NCI-H2227 (cell line): ENCODE results near the gene INSIG2.
"Not testable (repeated sequence)": the region's sequence is repeated elsewhere in the genome, so short reads cannot be mapped to it uniquely, and the experiment has no call there.

Experiments
- DNase-seq: peaks from one replicate; lab custom pipeline; 2025; ENCODE audit not compliant: unreplicated experiment; lab: John Stamatoyannopoulos, UW

INSIG2 gene

DNA sequence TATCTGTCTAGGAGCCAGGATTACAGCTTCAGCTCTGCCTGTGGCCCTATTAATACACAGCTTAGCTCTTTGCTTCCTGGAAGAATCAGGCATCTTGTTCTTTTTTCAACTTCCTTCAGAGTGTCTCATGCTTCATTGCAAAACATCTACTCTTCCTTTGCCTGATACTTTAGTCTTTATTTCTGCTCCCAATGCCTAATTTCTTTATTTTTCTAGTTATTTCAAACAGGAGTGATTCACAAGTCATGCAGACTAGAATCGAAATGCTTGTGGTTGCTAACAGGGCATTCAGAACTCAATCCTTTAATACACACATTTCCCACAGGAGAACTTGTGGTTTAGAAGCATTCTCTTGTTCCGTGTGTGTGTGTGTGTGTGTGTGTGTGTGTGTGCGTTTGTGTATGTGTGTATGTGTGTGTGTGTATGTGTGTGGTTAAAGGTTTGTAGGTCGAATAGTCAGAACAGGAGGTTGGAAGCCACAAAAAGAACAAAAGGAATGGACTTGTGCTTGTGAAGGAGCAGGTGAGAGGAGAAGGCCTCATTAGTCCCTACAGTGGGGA, 28.3 kb upstream of the INSIG2 start:
- no peak for DNase-seq

DNA sequence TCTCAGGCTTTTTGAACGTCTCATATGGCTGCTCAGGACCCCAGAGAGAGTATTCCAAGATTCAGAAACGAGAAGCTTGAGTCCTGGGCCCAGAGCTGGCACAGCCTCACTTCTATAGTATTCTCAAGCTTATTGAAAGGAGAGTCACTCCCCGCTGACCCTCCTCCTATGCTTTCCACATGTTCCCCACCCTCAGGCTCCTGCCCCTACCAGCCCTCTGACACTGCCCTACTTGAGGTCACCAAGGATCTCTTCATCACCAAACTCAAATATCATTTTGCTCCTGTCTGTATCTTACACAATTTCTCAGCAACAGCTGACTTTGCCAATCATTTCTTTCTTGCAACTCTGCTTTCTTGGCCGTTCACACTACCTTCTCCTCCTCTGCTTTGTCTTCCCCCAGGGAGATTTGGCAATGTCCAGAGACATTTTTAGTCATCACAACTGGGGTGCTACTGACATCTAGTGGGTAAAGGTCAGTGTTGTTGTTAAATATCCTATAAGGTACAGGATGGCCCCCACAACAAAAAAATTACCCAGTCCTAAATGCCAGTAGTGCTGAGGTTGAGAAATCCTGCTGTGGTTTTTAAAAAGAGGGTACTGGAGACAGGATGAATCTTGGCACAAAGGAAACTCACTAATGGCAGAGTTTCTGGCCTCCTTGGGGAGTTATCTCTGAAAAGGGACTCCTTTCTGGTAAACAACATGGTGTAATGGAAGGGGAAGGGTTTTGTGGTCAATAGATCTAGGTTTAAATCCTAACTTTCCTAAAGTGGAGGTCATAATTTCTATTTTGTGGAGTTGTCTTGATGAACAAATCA, 26.9 kb upstream of the INSIG2 start:
- DNase-seq, result no peak

DNA sequence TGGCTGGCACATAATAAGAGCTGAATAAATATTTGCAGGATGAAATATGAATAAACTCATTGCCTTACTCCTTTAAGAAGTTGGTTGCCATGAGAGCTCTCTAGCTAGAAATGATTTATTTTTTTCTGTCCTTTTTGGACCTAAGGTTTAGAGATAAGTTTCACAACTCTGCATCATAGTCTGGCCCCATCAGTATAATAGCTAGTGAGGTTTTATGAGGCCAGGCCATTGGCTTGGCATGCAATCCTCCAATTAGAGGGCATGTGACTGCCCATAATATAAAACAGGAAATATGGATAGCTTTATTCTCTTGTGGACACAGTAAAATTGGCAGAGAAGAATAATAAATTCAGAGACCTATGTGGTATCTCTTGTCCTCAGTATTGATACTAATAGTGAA, 26.2 kb upstream of the INSIG2 start:
- no peak for DNase-seq

DNA sequence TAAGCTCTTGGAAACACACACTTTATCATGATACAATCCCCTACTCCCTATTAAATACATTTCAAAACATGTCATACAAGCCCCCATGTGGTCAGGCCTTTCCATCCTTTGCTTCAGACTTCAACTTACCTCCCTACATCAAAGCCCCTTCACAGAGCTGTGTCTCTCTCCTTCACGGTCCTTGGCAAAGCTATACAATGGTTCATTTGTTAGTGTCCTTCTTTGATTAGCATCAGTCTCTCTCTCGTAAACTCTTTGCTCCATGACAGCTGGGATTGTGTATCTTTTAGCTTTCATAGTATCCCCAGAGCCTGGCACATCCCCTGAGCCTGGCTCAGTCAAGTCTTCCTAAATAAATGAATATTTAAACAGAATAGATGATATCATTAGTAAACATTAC, 25.6 kb upstream of the INSIG2 start:
- DNase-seq, result no peak

DNA sequence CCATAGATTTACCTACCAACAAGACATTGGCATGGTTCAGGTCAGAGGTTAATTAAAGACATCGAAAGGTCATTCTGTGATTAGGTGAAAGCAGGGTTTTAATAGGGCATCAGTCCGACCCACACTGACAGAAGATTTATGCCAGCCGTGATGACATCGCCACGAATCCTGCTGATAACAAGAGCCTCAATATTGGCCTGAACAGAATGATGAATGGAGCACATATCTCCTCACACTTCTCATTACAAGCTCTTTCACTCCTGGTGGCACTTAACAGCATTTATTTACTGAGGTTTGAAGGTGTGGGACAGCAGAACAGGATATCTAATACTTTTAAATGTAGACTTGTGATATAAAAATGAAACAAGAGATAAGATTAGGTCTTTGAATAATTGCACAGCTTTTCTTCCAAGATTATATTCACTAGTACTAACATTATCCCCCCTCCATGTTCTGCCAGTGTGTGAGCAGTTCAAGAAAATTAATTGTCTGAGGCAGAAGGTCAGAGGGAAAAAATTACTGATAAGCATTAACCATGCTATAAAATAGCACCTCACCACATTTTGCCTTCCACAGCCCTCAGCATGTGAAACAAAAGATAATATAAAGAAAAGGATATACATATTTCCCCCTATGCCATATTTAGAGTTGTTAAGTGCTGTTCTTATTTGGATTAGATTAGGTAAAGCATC, 23.1 kb upstream of the INSIG2 start:
- DNase-seq, result no peak

DNA sequence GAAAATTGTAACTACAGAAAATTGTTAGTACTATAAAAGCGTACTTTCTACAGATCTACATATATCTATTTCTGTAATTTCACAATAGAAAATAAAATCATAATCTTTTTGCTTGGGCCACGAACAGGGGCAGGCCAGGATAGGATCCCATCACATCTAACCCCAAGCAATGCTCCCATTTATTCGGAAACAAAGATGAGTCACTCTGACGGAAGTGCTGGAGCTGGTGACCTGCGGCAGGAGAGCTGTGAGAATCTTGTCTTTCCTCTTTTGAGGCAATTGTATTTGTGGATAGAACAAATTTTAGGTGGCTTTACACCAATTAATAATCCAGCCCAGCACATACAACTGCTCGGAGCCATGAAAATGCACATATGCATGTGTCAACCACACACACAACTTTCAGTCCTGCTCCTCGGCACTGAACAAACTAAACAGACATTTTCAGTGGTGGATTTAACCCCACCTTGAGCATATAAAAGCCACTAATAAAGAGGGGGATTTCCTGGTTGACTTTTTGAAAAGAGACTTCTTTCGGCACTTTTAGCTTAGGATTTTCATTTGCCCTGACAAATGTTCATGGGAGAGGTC, 22.3 kb upstream of the INSIG2 start:
- no peak for DNase-seq

DNA sequence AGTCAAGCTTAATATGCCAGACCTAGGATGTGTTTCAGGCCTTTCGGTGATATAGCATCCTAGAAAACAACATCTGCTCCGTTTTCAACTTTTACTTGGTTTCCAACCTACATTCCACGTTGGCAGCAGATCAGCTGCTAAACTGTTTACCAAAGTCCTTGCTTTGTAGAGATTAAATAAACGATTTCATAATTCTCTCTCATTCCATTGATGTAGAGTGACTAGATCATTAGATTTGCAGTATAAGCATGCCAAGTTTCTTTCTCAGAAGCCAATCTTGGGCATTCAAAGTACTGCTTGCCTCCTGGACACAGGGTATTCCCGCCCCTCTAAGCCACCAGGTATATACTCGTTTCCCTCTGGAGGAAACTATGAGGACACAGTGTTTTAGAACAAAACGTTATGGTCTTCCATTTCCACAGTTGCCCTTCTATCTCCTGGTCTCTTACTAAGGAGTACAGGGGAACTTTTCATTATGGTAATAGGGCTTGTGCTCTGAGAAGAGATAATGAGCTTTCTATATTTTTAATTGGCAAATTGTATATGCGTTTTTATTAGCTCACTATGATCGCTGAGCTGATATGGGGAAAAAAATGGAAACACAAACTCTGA, 10.5 kb upstream of the INSIG2 start:
- no peak for DNase-seq

DNA sequence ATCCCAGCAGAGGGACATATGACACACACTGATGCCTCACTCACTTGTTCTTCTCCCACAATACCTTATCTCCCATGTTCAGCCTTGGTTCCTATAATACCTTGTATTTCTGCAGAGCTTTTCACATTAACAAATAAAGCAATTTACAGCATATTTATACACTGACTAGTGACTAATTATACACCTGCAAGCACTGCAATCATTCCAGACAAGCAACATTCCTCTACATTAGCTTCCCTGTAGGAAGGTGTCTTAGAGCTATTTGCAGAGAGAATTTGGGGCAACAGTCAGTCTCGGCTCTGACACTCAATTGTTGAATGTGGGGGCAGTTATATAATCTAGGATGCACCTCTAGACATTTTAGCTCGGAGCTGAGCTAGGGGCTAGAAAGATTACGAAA, 9.5 kb upstream of the INSIG2 start:
- no peak for DNase-seq

DNA sequence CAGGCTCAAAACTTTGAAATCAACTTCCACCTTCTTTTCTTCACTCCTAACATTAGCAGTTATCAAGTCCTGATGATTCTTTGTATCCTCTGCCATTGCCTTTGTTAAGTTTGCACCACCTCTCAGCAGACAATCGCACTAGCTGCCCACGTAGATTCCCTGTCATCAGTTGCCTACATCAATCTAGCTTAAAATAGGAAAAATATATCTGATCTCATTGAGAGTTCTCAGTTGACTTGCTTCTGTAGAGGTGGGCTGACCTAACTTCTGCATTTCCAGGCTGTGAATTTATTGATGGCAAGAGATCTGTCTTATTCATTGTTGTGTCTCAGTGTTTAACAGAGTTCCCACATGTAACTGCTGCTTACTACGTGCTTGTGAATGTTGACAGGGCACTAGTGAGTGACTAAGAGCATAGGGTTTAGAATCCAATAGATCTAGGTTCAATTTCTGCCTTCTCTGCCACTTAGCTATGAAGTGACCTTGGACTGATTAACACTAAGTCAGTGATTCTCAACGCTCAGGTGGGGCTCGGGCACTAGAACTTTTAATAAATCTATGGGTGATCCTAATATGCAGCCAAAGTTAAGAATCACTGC, 3.7 kb upstream of the INSIG2 start:
- DNase-seq, result no peak

DNA sequence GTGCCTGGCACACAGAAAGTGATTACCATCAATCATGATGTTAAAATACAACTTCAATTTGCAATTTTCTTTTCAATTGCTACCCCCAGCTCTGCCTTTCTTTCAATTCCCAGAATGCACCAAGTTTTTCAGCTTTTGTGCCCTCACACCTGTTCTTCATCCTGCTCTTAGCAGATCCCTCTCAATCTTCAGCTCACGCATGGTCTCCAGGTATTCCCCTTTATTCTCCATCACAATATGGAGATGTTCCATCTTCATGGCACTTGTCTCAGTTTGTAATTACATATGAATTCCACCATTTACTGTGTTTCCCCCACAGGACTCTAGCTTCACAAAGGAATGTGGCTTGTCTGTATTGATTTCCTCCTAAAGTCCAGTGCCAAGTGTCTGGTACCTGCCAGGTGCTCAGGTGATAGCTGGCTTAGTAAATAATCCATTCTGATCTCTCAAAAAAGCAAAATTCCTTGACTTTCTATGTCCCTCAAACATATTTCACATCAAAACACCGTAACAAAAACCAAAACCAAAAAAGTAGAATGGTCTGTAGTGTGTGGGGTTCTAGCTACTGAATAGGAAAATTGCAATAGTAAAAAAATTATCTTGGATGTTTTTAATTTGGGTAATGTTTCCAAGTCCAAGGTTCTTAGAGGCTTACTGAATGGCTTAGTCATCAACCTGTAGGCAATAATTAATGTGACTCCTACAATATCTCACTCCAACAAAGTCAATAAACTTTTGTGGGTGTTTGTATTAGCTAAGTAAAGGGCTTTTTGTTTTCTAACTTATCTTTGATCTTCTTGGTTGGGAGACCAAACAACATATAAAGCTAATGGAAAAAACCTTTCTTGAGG, 2.9 kb upstream of the INSIG2 start:
- DNase-seq, result no peak

DNA sequence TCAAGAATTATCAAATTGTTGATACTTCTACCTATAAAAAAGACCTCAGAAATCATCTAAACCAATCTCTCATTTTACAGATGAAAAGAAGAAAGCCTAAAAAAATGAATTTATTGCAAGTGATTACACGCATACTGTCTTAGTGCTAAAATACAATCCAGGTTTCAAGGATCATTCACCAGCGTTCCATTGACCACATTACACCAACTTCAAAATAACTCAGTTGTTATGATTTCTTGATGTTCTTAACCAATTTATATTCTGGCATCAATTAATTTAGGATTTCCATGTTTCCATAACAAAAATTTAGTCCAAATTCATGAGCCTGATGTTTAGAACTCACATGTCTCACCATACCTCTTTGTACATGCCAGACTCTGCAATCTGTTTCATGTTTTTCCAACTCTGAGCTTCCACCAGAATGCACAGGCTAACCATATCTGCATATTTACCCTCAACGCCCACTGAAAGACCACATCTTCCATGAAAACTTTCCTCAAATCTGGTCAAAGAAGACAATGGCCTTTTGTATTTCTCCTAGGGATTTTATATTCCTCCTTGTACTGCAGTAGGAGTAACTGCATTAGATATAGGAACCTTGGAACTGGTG, 2.1 kb upstream of the INSIG2 start:
- no peak for DNase-seq

DNA sequence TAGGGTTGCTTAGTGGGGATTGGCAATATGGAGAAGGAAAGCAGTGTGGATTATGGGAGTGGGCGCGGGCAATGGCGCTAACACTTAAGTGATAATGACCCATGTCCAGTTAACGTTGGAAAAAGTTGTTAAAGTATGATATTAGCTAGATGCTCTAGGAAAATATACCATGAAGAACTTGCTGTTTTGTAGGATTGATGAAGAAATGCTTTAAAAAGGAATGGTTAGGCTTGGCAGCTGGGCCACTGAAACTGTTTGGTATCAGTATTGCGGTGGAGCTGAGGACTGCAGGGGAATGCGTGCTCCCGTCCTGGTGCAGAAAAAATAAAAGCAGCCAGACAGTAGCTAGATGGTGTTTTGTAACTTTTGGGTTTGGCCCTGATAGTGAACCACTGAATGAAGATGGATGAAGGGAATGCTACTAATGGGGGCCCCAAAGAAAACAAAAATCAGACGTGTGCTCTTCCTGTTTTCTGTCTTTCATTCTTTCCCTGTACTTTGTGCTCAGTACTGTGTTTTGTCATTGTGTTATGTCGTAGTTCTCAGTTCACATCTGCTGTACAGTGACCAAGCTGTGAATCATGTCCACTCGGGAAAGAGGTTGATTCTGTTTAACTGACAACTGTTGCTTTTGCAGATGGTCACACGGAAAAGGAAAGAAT, 999 bp downstream of the INSIG2 start:
- DNase-seq, result no peak

DNA sequence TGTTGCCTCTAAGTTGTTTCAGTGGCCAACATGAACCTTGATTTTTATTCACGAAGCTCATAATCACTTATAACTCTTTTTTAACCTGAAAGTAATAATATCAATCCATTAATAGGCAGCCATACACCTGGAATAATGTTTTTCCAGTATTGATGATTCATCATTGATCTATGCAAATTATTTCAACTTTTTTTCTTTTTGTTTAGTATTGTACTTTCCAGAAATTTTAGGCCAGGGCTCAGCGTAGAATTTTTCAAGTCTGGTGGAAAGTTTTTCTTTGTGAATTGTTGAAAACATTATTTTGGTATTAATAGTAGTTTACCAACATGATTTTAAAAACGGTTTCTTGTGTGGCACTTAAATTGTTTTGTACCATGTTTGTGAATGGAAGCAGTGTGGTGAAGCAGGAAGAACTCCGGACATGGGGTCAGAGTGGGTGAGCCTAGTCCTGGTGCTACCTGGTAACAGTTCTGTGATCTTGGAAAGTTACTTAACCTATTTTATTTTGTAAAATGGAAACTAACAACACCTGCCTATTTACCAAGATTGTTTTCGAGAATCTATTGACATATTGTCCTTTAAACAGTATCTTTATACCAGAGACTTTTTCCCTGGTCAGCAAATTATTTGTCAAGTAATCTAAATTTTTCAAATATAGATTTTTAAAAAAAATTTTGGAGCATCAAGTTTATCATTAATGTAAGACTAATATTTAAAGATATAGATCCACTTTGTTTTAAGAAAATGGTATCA, 2.3 kb downstream of the INSIG2 start:
- DNase-seq, result no peak

DNA sequence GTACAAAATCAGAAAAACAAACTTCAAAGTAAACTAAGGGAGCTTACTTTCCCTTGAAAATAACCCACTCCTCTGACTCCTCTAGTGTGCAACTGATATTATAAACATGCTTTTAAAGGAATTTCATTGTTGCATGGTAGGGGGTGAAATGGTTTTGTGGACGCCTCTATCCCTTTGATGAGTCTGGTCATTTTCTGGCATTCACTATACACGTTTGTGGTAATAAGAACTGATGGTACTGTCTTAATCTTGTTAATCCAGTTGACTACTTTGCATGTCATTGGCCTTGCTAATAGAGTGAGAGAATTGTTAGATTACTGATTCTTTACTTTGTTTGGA, 2.8 kb downstream of the INSIG2 start:
- no peak for DNase-seq

DNA sequence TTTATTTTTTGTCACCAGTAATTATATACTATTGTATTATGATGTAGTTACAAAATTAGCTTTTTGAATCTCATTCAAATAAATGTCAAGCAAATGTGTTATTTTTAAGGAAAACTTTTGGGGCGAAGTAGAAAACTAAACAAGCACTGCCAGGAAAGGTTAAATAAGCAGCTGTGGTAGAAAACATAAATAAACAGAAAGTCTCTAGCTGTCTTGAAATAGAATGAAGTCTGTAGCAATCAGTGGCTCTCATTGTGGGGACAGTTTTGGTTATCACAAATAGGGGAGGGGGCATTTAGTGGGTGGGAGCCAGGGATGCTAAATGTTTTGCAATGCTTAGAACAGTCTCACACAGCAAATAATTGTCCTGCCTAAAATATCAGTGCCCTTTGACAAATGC, 3.4 kb downstream of the INSIG2 start:
- DNase-seq, result no peak

DNA sequence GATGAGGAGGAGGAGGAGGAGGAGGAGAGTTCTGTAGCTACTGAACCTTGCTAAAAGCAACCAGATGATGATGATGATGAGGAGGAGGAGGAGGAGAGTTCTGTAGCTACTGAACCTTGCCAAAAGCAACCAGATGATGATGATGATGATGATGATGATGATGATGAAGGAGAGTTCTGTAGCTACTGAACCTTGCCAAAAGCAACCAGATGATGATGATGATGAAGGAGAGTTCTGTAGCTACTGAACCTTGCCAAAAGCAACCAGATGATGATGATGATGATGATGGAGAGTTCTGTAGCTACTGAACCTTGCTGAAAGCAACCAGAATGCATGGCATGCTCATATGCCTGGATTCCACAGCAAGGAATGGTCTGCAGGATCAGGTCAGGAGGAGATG, 5.8 kb downstream of the INSIG2 start:
- DNase-seq, result not testable (repeated sequence)

DNA sequence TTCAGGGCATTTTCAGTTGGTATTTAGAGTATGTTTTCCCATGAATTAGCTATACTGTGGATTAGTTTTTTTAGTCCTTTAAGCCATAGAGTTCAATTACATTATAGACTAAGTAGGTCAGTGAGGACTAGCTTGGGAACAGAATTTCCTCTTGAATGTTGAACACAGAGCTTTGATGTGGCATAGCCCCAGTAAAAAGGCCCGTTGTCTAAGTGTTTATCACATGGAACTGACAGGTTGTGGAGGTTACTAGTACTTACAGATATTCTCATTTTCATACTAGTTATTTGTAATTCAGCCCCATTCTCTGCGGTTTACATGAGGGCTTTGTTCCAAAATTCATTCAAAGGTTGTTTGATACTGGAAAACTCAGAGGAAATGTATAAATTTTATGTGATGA, 6.2 kb downstream of the INSIG2 start:
- DNase-seq, result no peak

DNA sequence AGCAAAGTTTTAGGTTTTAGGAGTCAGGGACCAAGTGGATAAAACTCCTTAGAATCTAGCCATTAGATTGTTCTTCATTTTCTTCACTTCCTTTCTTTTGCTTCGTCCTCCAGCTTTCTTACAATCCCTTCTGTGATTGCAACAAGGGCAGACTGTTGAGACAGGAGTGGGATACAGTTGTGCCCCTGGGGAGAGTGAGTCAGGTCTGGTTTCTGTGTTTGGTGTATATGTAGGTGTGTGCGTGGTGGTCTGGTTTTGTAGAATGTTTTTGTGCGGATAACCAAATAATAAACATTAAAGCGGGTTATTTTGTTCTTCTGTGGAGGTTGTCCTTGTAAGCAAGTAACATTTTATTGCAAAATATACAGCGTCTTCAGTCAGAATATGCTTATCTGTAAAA, 7.3 kb downstream of the INSIG2 start:
- DNase-seq, result no peak

DNA sequence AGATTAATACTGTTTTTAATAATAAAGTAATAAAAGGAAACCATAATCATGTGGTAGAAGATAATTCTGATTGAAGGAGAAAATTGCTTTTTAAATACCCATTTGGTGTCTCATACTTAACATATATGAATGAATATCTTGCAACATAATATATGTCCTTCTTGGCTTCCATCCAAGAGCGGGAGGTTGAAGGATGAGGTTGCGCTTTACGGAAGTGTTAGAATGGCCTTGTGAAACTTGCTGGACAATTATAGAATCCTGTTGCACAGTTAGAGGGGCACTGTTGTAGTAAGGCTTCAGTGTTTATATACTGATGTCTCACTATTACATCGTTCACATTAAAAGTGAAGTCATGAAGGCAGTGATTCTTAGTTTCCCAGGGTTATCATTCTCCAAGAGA, 9.4 kb downstream of the INSIG2 start:
- no peak for DNase-seq
